ENCODE measurements around the gene CD2.

DNA sequence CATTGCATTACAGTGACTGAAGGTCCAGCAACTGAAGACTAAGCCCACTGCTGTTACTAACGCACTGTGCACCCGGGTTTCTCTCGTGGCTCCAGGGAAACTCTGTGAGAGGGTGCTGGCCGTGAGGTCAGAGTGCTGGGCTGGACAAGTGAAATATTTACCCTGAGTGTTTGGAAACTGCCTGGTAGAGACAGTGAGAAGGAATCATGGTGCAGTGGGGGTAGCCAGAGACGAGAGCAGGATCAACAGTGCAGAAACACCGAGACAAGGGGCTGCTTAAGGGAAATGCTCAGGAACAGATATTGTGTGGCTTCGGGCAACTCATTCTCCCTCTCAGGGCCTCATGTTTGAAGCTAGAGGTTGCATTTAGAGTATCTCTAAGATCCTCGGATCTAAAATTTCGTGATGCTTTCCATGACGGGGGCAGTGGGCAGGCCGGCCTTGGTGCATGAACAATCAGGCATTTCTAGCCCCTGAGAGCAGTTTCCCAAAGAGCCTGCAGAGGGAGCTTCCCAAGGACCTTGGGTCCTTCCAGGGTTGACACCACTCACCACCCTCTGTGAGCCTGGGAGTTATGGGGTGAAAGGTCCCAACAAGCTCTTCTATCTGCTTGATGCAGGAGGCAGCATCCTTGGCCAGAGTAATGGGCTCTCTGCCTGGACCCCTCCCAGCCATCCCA lies 9.7 kb downstream of the CD2 start:
- TF ChIP-seq, protein P1, sequence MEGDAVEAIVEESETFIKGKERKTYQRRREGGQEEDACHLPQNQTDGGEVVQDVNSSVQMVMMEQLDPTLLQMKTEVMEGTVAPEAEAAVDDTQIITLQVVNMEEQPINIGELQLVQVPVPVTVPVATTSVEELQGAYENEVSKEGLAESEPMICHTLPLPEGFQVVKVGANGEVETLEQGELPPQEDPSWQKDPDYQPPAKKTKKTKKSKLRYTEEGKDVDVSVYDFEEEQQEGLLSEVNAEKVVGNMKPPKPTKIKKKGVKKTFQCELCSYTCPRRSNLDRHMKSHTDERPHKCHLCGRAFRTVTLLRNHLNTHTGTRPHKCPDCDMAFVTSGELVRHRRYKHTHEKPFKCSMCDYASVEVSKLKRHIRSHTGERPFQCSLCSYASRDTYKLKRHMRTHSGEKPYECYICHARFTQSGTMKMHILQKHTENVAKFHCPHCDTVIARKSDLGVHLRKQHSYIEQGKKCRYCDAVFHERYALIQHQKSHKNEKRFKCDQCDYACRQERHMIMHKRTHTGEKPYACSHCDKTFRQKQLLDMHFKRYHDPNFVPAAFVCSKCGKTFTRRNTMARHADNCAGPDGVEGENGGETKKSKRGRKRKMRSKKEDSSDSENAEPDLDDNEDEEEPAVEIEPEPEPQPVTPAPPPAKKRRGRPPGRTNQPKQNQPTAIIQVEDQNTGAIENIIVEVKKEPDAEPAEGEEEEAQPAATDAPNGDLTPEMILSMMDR (IDR thresholded peaks at IDR 0.05), result peak; percentile 34 to 43 (median 36)
- TF ChIP-seq POLR2A (IDR thresholded peaks at IDR 0.05), result no peak
